OCI-M1 (cell line): Measurements from ENCODE around the gene TRAK1.
"Not testable (repeated sequence)": the region's sequence is repeated elsewhere in the genome, so short reads cannot be mapped to it uniquely, and the experiment has no call there.

Experiments used
- DNase-seq: peaks from one replicate; lab custom pipeline; 2025; lab: John Stamatoyannopoulos, UW

Gene TRAK1

GRCh38 chr3:42096796-42097565, 5.8 kb downstream of the TRAK1 start:
- DNase-seq, result no peak

GRCh38 chr3:42097566-42097946, 6.4 kb downstream of the TRAK1 start:
- DNase-seq, result no peak

- no peak for DNase-seq
Measured at GRCh38 chr3:42098171-42098570, 7.0 kb downstream of the TRAK1 start.

GRCh38 chr3:42099020-42099765, 8.0 kb downstream of the TRAK1 start:
- no peak for DNase-seq

- DNase-seq, result no peak
Measured at GRCh38 chr3:42101048-42101447, 9.9 kb downstream of the TRAK1 start.

- DNase-seq, result no peak
Measured at GRCh38 chr3:42101481-42101880, 10.3 kb downstream of the TRAK1 start.

- no peak for DNase-seq
Measured at GRCh38 chr3:42102571-42102970, 11.4 kb downstream of the TRAK1 start.

GRCh38 chr3:42103921-42104665, 12.9 kb downstream of the TRAK1 start:
- not testable (repeated sequence) for DNase-seq

- DNase-seq, result not testable (repeated sequence)
Measured at GRCh38 chr3:42105994-42106393, 14.8 kb downstream of the TRAK1 start.

GRCh38 chr3:42106646-42107045, 15.5 kb downstream of the TRAK1 start:
- DNase-seq, result no peak

- no peak for DNase-seq
Measured at GRCh38 chr3:42110631-42111030, 19.5 kb downstream of the TRAK1 start.

GRCh38 chr3:42114130-42114725, 23.1 kb downstream of the TRAK1 start:
- no peak for DNase-seq

- no peak for DNase-seq
Measured at GRCh38 chr3:42115215-42115614, 24.1 kb downstream of the TRAK1 start.

GRCh38 chr3:42115946-42116345, 24.8 kb downstream of the TRAK1 start:
- no peak for DNase-seq

GRCh38 chr3:42116466-42116865, 25.3 kb downstream of the TRAK1 start:
- DNase-seq, result no peak

GRCh38 chr3:42117175-42118008, 26.2 kb downstream of the TRAK1 start:
- peak; percentile 20 for DNase-seq

- DNase-seq, result peak; percentile 52
Measured at GRCh38 chr3:42118762-42119361, 27.7 kb downstream of the TRAK1 start.

GRCh38 chr3:42119561-42120355, 28.6 kb downstream of the TRAK1 start:
- DNase-seq, result peak; percentile 62

- DNase-seq, result no peak
Measured at GRCh38 chr3:42120866-42121265, 29.7 kb downstream of the TRAK1 start.
